ENCODE data around the gene MORN3. TPM values are rescaled to one million over a fixed set of nuclear protein-coding genes. Genes with fewer than 3 reads are reported as not detected.
A peak's percentile ranks its signal among the peaks of the same experiment; 100 is the strongest.
"Not testable (repeated sequence)": the region's sequence is repeated elsewhere in the genome, so short reads cannot be mapped to it uniquely, and the experiment has no call there.

Gene MORN3, protein sequence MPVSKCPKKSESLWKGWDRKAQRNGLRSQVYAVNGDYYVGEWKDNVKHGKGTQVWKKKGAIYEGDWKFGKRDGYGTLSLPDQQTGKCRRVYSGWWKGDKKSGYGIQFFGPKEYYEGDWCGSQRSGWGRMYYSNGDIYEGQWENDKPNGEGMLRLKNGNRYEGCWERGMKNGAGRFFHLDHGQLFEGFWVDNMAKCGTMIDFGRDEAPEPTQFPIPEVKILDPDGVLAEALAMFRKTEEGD
- total RNA-seq: 0.11 TPM
- long read RNA-seq: 0 reads

DNA sequence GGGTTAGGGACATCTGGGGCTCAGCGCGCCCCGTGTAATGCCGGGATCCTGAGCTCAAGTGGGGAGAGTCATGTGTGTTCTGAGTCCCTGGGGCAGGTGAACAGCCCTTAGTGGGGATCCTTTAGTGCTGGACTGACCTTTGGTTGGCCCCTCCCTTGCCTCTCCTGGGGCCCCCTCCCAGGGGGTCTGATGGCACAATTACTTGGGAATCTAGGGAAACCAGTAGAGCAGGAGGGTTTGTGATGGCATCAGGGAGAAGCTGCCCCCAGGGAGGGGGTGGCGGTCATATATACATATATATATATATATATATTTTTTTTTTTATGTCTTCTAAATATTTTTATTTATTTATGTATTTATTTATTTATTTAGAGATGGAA, at the start of gene MORN3:
MORN3 (minus strand) TSS at position 134 of the 380 bp plus-strand sequence. CDS start 171 bp downstream, outside the sequence.
- ATAC-seq (ENCODE audit: poor library complexity): no peak
- intact Hi-C loops (cut with DNase I): no loop called here
- no peak for DNase-seq

DNA sequence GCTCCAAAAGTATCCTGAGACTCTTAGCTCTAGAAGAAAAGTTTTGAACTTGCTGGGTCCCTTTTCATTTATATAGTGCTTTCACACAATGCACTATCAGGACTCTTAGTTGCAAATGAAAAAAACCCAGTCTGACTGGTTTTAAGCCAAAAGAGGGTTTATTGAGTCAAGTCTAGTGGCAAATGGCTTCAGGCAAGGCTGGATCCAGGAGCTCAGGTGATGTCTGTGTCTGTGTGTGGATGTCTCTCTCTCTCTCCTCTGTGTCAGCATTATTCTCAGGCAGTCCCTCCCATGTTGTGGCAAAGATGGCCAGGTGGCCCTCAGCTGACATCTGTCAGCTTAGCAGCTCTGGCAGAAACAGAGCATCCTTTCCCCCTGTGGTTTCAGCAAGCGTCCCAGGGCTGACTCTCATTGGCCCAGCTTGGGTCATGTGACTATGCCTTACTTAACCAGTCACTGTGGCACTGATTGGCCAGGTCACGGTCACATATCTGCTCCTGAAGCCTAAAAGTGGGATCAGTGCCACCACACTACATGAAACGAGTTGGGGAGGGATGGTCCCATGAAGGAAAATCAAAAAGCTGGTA, 49.3 kb upstream of the MORN3 start:
- intact Hi-C loops (cut with DNase I): no loop called here
- DNase-seq: no peak
- no peak for ATAC-seq (ENCODE audit: poor library complexity)

DNA sequence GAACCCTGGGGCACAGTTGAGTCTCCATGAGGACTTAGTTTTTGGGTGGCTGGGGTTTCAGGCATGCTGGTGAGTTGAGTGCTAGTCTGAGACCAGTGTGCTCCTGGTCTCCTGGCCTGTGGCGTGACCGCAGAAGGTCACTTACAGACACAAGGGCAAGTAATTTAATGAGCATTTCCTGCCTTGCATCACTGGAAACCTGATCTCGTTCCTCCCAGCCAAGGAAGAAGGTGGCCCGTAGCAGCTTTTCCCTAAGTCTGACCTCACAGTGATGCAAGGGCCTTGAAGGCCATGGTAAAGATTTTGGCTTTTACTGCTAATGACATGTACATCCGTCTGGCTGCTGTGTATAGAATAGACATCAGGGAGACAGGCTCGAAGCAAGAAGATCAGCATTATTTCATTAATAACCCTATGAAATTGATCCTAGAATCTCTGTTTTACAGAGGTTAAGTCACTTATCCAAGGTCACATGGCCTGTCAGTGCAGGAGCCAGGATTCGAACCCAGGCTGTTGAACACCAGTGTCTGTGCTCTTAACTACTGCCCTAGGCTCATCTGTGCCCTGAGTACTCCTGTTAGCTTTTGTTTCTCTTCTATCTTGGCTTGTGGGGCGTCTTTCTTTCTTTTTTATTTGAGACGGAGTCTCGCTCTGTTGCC, 47.7 kb upstream of the MORN3 start:
- intact Hi-C loops (cut with DNase I): no loop called here
- DNase-seq: no peak
- ATAC-seq (ENCODE audit: poor library complexity): no peak

DNA sequence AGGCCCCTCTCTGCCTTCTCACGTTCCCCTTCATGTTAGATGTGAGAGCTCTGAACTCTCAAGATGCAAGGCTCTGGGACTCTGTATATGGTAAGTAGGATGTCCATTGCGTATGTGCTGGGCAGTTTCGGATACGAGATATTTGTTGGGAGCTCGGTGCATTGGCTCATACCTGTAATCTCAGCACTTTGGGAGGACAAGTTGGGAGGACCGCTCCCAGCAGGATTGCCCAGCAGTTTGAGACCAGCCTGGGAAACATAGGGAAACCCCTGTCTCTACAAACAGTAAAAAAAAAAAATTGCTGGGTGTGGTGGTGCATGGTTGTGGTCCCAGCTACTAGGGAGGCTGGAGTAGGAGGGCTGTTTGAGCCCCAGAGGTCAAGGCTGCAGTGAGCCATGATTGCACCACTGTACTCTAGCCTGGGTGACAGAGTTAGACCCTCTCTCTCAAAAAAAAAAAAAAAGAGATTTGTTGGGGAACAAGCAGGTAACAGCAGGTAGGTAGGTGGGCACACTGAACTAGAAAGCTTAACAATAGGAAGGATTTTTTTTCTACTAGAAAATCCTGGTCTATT, 46.5 kb upstream of the MORN3 start:
- intact Hi-C loops (cut with DNase I): no loop called here

DNA sequence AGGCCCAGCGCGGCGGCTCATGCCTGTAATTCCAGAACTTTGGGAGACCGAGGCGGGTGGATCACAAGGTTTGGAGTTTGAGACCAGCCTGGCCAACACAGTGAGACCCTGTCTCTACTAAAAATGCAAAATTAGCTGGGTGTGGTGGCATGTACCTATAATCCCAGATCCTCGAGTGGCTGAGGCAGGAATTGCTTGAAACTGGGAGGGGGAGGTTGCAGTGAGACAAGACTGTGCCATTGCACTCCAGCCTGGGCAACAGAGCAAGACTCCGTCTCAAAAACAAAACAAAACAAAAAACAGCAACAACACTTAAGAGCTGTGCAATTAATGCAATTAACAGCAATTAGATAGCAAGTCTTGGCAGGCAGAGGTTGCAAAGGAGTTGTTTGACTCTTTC, 45.6 kb upstream of the MORN3 start:
- DNase-seq; intact Hi-C loops (cut with DNase I); ATAC-seq (ENCODE audit: poor library complexity): not testable (repeated sequence)

More for the DNA sequence above, 46.5 kb upstream of the MORN3 start:
- no peak for DNase-seq
- no peak for ATAC-seq (ENCODE audit: poor library complexity)

DNA sequence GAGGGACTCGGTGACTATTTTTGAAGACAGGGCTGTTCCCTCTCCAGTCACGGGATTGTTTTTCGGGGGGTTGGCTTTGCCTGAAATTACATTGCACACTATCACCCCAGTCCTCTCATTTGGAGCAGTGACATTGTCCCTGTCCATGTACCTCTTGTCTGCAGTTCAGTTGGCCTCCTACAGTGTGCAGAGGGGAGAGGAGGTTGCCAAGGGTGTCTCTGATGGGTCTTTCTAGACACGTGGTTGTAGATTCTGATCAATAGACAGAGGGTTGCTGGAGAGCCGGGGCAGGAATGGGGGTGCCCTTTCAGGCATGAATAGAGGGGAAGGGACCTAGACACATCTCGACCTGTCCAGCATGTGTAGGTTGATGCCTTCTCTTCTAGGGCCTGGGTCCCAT, 44.3 kb upstream of the MORN3 start:
- intact Hi-C loops (cut with DNase I): loop anchor here (5.0 kb wide), 1 partner anchor 59 kb away; no protein-coding TSS in a partner anchor
- peak; percentile 3 for ATAC-seq (ENCODE audit: poor library complexity)

DNA sequence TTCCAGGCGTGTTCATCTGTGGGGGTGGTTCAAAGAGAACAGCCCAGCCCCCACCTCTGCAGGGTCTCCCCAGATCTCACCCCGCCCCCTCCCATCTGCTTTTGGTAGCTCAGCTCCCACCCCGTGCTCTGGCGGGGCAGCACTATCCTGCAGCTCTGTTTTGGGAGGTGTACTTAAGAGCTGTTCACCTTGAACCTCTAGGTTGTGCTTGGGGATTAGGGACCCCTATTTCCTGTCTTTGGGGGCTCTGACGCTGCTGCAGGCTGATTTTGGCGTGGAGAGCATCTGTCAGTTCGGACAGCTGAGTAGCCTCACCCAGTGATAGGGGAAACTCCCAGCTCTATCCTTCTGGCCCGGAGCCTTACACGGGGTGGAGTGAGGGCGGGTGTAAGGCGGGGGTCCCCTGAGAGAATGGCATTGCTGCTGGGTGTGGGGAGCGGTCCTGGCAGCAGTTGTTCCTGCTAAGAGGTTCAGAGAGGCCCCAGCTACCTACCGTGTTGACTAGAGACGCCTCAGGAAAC, 43.9 kb upstream of the MORN3 start:
- ATAC-seq (ENCODE audit: poor library complexity): peak; percentile 32
- intact Hi-C loops (cut with DNase I): loop anchor here (5.0 kb wide), 1 partner anchor 59 kb away; no protein-coding TSS in a partner anchor
- peak; percentile 63 for DNase-seq

More for the DNA sequence above, 44.3 kb upstream of the MORN3 start:
- no peak for DNase-seq

DNA sequence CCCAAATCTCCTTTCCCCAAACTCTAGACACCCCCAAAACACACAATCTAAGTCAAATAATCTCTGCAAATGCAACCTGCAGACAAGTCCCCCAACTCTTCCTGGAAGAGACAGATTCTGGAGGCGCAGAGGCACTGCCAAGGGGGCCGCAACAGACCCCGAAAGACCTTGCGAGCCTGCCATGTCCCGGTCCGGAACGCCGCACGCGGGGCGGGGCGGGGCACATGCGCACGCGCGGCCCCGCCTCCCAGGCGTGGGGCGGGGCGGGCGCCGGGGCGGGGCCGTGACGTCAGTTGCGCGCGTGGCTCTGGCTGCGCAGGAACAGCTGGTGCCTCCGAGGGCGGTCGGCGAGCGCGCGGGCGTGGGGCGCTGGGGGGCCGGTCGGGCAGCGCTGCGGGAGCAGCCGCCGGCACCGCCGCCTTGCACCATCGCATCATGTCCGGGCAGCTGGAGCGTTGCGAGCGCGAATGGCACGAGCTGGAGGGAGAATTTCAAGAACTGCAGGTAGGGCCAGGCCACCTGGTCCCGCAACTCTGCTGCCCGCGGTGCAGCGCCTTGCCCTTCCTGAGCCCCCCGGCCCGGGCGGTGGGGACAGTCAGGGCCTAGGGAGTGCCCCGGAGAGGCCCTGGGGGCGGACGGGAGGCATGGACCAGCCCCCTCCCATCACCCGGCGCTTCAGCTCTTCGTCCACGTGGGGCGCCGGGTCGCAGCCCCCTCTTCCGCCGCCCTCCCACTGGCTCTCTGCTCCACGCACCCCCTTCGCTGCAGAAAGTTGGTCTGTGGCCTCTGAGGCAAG, 43.2 kb upstream of the MORN3 start, which contains the start of gene TMEM120B:
TMEM120B (plus strand) TSS at position 292 of the 796 bp plus-strand sequence; CDS start at position 436, 144 bp downstream.
- ATAC-seq (ENCODE audit: poor library complexity) (peak; percentile 95), DNase-seq (peak; percentile 92)
- intact Hi-C loops (cut with DNase I): loop anchor here (5.0 kb wide), 1 partner anchor 60 kb away; no protein-coding TSS in a partner anchor

DNA sequence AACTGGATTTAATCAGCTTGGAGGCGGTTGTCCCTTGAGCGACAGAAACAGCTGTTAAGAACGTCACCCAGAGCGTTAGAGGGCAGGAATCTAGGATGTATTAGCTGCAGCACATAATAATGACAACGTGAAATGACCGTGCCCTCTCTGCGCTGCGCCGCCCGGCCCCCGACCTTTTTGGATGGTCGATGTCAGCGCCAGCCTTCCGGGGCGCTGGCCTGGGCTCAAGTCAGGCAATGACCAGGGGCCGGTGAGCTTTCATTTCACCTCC, 42.7 kb upstream of the MORN3 start:
- peak; percentile 75 for ATAC-seq (ENCODE audit: poor library complexity)
- intact Hi-C loops (cut with DNase I): loop anchor here (5.0 kb wide), 1 partner anchor 60 kb away; no protein-coding TSS in a partner anchor
- DNase-seq: peak; percentile 59

DNA sequence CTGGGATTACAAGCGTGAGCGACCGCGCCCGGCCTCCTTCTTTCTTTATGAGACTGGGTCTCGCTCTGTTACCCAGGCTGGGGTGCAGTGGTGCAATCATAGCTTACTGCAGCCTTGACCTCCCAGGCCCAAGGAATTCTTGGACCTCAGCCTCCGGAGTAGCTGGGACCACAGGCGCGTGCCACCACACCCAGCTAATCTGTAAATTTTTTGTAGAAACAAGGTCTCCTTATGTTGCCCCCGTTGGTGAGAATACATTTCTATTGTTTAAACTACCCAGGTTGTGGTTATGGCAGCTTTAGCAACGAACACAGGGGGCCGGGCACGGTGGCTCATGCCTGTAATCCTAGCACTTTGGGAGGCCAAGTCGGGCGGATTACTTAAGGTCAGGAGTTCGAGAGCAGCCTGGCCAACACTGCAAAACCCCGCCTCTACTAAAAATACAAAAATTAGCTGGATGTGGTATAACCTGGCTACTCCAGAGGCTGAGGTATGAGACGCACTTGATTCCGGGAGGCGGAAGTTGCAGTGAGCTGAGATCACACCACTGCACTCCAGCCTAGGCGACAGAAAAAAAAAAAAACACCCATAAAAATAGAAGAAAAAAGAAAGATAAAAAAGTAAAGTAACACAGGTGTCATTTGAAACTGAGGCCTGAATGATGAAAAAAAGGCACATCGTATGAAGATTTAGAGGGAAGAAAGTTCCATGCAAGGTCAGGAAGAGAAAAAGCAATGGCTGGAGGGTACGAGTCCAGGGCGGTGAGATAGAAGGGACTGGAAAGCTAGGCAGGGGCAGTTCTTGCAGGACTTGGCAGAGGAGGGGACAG, 42.1 kb upstream of the MORN3 start:
- DNase-seq: no peak
- intact Hi-C loops (cut with DNase I): loop anchor here (5.0 kb wide), 1 partner anchor 61 kb away; no protein-coding TSS in a partner anchor
- ATAC-seq (ENCODE audit: poor library complexity): peak; percentile 5

DNA sequence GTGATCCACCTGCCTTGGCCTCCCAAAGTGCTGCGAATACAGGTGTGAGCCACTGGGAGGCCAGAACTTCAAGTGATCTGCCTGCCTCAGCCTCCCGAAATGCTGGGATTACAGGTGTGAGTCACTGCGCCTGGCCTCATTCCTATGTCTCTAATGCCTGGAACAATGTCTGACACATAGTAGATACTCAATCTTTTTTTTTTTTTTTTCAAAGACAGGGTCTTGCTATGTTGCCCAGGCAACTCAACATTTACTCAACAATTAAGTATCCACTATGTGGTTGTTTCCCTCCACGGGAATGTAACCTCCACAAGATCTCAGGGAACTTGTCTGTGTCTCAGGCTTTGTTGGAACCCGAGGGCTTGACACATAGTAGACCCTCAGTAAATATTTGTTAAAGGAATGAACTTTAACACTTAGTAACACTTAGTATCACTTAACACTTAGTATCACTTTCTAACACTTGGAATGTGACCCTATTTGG, 40.1 kb upstream of the MORN3 start:
- no peak for DNase-seq
- ATAC-seq (ENCODE audit: poor library complexity): no peak
- intact Hi-C loops (cut with DNase I): no loop called here

DNA sequence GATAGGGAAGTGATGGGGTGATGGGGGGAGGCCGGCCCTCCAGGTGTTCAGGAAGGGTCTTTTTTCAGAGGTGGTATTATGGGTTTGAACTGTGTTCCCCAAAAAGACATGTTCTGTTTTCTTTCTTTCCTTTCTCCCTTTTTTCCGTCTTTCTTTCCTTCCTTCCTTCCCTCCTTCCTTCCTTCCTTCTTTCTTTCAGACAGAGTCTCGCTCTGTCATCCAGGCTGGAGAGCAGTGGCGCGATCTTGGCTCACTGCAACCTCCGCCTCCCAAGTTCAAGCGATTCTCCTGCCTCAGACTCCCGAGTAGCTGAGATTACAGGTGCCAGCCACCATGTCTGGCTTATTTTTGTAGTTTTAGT, 39.6 kb upstream of the MORN3 start:
- DNase-seq; ATAC-seq (ENCODE audit: poor library complexity); intact Hi-C loops (cut with DNase I): not testable (repeated sequence)

DNA sequence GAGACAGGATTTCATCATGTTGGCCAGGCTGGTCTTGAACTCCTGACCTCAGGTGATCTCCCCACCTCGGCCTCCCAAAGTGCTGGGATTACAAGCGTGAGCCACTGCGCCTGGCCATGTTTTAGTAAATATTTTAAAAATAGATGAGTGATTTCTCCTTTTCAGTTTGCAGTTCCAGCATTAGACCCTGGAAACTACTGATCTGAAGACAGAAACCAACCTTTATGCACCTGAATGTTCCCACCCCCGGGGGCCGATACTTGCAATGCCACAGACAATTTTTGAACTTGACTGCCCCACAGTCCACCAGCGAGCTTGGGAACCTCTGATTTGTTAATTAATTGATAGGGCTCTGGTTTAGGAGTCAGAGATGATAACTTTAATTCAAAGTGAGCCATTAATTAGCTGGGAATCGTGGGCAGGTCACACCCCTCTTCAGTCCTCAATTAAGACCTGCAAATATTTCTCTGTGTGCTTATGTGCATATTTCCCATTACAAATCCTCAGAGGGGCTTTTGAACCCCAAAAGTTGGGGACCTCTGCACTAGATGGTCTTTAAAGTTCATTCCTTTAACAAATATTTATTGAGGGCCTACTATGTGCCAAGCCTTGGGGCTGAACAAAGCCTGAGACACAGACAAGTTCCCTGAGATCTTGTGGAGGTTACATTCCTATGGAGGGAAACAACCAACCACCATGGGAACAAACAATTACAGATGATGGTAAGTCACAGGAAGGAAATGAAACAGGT, 39.0 kb upstream of the MORN3 start:
- ATAC-seq (ENCODE audit: poor library complexity): no peak
- intact Hi-C loops (cut with DNase I): no loop called here
- DNase-seq: no peak

DNA sequence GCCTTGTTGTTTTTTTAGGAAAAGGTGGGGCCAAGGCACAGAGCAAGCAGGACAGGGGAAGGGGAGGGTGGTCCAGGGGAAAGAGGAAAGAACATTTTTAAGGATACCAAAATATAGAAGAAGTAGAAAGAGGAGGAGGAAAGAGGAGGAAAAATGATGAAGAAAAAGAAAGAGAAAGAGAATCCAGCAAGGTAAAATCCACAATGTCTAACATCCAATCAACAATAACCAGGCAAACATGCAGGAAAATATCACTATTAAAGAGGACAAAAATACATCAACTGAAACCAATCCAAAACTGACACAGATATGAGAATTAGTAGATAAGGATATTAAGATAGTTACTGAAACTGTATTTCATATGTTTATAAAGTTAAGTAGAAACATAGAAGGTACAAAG, 36.1 kb upstream of the MORN3 start:
- intact Hi-C loops (cut with DNase I): no loop called here
- DNase-seq (no peak), ATAC-seq (ENCODE audit: poor library complexity) (no peak)

DNA sequence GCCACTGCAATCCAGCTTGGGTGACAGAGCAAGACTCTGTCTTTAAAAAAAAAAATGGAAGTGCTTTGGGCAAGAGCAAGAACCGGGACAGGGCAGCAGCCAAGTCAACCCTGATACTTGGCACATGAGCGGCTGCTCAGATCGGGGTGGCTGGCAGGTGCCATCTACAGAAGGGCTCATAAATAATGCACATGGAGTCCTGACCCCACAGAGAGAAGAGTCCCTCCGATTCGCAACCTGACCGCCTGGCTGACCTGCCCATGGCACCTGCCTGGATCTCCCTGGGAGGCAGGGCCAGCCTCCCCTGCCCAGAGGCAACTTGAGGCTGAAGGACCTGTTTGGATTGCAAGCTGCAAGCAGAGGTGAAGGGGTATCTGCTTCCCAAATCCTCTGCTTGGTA, 33.5 kb upstream of the MORN3 start:
- ATAC-seq (ENCODE audit: poor library complexity): no peak
- intact Hi-C loops (cut with DNase I): no loop called here
- no peak for DNase-seq

DNA sequence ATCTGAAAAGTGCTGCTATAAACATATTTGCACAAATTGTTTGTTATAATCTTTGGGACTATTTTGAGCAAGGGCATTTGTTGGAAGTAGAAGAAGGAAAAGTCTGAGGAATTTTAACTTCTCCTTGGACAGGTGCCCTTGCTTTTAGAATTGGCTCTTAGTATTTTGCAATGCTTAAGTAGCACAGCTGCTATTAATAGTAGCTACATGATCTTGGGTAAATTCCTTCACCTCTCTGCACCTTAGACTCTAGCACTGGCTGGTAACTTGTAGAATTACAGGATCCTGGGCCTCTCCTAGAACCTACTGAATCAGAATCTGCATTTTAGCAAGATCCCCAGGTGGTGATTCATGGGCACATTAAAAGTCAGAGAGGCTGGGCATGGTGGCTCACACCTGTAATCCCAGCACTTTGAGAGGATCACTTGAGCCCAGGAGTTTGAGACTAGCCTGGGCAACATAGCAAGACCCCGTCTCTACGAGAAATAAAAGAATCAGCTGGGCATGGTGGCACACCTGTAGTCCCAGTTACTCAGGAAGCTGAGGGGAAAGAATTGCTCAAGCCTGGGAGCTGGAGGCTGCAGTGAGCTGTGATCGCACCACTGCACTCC, 32.3 kb upstream of the MORN3 start:
- ATAC-seq (ENCODE audit: poor library complexity): no peak
- no peak for DNase-seq
- intact Hi-C loops (cut with DNase I): no loop called here

All from Right ventricle myocardium superior (tissue), 1 donor.